DMS53 treated with DMSO at 0.1 percent for 48 hours (cell line): ENCODE measurements around the gene MTCL1.

Source experiments
- DNase-seq: peaks from one replicate; lab custom pipeline; 2025; ENCODE audit not compliant: unreplicated experiment; lab: John Stamatoyannopoulos, UW

The MTCL1 gene

DNA sequence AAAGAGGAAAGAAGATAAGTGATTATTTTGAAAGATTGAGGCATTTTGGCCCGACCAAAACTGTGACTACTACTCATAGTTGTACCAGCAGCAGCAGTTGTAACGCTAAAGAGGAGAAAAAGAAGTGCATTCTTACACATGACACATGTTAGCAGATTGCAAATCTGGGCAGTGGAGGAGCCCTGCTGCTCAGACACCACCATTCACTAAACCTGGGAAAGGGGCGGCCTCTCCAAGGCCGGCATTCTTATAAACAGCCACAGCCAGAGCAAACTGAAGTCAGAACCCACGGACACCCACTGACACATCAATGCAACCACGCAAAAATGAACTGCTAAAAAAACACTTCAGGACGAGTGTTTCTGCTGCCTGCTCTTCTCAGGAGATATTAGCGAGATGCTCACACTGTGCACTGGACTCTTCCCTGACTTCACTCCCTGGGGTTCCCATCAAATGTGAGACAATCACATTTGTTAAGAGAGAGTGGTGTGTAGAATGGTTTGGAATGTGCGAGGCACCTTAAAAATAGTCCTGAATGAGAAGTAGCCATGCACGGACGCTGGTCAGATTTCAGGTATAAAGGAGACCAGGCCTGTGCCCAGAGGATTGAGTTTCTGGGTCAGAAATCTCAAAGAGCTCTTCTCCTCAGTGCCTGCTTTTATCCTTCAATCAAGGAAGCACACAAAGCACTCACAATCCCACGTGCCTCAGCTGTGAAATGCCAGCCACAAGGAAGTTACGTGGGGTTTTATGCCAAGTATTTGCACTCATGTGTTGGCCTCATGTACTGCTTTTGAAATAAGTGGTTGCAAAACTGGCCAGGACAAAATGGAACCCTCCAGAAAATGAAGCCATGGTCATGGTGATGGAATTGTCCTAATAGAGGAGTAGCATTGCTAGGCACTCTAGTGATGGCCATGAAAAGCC is 83.4 kb downstream of the MTCL1 start:
- DNase-seq: no peak

DNA sequence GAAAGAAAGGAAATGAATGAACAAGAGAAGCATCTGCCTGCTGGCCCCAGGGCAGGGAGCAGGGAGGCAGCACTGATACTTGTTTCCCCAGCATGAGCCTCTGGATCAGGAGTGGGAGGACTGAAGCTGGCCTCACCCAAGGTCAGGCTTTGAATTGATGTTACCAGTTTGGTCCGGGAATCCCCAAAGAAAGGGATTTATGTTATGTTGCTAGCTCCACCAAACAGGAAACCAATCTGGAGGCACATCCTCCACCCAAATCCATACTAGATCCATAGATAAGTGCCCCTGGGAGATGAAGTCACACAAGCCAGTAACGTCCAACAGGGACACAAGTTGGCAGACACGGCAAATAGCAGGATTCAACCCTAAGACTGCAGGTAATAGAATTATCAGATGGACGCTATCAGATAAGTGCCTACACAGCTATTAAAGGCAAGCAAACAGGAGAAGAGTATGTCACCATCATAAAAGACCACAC is 85.9 kb downstream of the MTCL1 start:
- DNase-seq: no peak

DNA sequence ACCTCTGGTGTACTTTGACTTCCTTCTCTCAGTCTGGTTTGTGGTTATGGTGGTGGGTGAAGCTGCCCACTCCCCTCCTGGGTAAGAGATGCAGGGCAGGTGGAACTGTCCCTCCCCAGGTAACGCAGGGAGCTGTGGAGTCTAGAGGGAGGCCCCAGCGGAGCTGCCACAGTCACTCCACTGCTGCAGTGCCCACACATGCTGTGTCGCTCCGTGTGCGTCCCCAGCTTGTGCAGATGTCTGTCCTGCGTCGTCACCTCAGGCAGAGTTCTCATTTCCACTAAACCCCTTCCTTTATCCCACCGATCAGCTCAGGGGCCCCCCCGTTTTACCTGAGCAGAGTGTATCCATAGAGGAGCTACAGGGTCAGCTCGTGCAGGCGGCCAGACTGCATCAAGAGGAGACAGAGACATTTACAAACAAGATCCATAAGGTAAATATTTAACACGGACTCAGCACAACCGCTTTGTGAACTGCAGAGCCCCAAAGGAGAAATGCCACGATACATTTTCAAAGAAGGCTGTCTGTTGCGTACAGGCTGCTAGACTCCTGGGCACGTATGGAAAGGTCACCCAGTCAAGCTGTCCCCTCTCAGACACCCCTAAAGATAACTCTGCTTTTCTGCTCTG is 87.4 kb downstream of the MTCL1 start:
- DNase-seq: no peak

DNA sequence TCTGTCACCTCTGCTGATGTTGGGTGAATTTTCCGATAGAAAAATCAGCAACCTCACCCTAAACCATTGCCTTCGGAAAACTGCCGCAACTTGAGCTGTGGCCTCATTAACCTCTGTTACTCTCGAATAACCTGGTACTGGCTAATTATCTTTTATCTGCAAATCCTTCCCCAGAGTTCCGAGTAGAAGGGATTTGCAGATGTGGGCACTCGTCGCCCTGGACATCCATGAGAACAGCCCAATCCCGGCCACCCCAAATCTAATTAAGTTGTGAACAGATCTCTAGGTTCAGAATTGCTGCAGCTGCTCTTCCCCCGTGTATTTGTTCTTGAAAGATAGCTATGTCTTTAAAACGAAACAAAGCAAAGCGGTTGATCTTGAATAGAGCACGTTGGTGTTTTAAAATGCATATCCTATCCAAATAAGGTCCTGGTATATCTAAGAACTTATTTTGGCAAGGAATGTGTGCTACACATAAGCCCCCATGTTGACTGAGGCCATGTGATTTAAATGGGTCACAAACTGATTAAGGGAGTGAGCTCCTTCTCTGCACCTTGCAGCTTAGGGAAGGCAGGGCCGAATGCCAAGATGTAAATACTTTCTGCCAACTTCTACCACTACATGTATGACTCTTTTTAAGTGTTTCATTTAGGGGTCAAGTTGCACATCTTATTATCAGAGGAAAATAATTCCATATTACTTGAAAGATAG is 88.2 kb downstream of the MTCL1 start:
- DNase-seq: no peak

DNA sequence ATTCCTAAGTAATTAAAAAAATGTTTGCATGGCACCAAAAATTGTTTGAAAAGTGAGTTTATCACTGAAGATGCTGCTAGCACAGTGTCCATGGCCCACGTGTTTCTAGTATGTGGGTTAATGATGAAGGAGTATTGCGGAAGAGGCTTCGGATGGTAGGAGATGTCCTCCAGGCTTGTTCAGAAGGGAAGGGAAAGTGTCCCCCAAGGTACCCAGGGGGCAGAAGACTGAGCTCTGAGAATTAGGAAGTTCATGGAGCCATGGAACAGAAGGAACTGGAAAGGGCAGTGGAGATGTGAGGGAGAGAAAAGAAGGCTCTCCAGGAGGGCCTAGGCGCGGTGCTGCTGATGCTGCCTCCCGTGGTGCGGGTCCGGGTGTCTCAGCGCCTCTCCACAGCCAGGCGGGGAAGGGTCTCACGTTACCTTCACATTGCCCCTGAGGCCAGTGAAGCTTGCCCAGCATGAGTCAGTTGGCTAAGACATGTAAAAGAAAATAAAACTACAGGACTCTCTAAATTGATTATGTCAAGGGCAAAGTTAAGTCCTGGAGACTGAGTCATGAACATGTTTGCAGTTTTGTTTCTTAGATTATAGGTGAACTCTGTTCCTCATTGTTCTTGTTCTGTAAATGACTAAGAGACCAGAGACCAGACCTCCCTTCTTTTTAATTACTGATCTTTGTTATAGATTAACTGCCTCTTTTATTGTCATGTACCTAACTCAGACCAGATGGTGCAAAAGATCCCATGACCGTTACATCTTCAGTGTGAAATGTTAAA is 89.0 kb downstream of the MTCL1 start:
- no peak for DNase-seq

DNA sequence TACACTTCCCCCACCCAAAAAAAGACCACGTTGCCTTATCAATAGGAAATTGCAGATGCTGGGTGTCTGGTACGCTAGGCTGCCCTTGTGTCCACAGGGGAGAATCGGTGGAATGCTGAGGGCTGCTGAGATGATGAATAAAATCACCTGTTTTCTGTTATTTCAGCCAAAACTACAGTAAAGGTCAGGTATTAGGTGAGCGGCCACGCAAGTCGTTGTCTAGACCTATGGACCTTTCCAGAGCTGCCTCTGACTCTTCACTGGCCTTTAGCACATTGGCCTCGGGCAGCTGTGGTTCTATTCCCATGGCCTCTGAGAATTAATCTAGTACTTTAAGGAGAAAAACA is 89.6 kb downstream of the MTCL1 start:
- DNase-seq: no peak

DNA sequence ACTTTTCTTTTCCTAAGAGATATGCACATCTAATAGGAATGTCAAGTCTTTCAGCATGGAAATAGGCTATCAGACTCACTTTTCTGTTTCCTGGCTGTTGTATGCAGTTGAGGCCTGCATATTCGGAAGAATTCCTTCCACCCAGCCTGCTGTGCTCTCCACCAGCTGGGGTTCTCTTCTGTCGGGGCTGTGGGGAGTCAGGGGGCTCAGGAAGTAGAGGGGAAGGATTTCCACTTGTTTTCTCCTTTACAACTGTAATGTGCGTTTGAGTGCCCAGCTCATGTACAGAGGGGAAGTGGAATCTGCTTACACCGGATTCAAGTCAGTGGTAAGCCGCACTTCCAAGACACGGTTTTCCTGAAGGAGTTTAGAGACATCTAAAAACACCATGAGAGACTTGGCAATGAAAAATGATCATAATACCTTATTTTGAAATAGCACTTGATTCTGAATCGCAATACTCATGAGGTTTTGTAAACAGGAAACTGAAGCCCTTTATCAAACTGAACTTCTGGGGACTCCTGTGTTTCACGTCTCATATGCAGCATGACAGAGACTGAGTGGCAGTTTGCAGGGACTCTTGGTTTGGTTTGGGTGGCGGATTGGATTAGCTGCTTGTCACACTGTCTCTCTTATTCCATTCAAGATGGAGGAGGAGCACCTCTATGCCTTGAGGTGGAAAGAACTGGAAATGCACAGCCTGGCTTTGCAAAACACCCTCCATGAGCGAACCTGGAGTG is 90.4 kb downstream of the MTCL1 start:
- DNase-seq: no peak

DNA sequence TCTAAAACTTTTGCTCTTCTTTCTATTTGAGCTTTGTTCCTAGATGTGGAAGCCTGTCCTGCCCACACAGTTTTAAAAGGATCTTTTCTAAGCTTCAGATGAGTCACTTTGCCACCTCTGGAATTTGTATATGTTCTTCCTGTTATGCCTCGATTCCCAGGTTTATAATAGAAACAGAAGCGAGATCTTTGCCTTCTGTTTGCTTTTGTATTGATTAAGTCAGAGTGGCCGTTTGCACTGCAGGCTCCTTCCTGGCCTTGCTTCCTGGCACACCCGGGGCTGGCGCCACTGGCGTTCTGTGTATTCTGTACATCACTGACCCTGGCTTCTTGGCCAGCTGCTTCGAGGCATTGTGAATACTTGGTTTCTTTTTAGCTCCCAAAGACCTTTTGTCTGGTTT is 91.8 kb downstream of the MTCL1 start:
- peak; percentile 21 for DNase-seq

DNA sequence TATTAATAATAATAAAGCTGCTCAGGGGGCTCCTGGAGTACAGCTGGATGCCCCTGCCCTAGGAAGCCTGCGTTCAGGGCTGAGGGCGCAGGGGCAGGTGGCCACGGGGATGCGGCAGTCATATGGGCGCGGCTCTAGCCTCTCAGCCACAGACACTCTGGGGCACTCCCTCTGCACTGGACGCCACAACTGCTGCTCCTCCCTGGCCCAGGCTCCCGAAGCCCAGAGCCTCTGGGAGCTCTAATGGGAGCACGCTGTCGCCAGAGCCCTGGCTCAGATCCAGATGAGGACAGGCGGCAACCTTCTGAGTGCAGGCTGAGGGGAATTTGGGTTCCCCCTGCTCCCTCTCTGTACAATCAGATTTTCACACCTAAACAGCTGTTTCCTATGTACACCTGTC is 93.6 kb downstream of the MTCL1 start:
- no peak for DNase-seq

DNA sequence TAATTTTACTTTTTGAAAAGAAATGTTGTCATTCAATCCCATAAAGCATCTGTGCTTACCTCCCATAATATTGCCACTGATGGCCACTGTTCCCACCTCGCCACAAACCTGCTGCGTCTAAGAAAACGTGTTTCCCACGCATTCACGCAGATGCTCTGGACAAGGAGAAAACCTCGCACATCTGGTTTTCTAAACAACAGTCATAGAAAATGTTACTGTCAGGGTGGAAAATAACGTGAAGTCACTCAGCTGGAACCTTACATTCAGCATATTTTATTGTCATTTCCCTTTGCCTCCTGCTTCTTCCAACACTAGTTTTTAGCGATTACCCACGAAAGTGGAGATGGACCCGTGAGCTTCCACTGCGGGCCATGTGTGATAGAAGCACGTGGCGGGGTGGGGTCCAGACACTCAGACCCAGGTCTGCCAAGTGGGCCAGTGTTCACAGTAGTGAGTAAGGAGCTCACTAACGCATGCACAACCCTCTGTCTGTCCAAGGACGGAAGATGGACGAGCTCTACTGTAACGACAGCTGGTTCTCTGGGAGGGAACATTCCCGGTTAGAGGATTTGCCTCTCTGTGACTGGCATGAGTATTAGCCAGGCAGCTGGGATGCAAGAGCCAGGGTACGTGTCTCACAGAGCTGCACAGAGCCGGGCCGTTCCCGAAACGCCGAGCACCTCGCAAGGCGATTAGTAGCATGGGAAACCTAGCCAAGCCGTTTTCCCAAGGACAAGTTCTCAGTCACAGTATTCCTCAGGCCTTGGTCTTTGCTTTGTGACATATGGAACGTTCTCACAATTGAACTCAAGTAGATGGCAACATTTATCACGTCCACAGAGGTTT is 94.5 kb downstream of the MTCL1 start:
- no peak for DNase-seq

DNA sequence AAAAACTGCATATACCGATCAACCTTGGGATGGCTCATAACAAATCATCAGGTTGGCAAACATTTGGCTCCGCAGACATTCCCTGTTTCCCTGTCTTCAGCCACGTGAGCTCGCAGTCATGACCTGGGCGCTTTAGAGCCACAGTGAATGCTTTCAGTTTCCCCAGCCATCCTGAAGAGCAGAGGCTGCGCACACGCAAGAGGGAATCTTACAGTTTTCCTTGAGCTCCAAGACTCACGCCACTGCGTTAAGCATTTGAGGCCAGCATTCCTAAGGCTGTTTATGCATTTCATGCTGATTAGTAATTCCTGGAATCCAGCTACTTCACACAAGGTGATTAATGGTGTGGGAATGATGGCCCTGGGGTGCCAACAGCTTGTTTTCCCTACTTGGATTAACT is 95.1 kb downstream of the MTCL1 start:
- DNase-seq: no peak

DNA sequence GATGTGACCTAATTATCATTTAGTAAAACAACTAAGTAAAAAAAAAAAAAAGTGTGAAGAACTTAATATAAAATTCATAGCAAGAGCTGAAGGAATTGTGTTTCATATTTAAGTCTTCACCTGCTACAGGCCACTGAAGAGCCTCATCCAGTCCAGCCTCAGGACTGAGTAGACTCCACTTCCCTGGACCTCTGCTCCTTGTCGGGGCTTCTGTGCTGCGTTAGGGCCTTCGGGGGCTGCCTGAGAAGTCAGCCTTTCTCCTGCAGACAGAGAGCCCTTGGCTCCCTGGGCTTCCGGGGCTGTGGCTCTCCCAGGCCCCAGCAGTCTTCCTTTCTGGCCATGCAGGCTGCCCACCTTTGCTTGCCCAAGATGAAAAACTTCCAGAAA is 95.5 kb downstream of the MTCL1 start:
- DNase-seq: no peak

DNA sequence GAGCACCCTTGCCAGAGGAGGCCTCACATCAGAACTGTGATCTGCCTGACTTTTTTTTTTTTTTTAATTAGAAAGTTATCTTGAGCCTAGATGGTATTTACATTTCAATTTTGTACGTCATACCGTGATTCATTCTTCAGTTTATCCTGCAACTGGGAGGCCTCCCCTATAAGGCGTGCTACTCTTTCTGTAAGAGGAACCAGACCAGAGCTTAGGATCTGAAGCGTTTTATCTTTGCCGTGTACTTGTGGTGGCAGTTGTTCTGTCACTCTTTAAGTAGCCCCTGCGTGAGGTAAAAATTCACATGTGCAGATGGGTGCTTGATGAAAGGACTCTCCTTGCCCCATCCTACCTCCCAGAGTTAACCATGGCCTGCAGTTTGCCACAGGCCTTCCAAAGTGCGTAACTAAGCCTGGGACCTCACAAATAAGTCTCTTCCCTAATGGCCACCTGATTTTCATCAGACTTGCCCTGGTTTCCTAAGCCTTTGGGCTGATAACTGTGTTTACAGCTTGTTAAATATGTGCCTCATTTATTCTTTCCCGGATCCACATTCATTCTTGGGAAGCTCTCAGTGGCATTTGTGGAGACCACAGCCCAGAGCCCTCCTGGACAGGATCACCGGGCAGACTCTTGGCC is 96.0 kb downstream of the MTCL1 start:
- DNase-seq: no peak

DNA sequence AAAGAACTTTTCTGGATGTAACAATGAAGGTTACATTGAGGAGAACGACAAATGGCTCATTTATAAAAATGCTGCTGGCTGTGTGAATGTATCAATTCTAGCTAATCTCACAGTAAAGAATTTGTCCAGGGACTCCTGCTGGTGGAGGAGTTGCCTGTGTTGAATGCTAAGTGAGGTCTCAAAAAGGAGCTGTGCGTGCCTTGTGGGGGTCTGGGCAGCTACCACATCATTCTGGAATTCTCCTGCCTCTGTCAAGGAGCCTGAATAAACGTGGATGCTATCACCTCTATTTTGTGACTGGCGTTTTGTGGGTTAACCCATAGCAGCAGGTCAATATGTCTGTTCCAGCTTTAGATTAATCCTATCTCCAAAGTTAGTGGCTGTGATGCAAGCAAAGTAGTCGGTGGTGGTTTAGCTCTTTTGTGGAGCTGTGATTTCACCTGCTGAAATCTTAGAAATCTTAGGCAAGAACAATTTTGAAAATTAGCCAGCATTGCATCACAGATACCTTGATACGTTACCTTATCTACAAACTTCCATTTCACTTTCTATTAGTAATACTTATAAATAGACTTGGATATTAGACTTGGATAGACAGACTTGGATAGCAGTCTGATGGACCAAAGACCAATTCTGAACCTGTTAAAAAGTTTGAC is 96.8 kb downstream of the MTCL1 start:
- no peak for DNase-seq

DNA sequence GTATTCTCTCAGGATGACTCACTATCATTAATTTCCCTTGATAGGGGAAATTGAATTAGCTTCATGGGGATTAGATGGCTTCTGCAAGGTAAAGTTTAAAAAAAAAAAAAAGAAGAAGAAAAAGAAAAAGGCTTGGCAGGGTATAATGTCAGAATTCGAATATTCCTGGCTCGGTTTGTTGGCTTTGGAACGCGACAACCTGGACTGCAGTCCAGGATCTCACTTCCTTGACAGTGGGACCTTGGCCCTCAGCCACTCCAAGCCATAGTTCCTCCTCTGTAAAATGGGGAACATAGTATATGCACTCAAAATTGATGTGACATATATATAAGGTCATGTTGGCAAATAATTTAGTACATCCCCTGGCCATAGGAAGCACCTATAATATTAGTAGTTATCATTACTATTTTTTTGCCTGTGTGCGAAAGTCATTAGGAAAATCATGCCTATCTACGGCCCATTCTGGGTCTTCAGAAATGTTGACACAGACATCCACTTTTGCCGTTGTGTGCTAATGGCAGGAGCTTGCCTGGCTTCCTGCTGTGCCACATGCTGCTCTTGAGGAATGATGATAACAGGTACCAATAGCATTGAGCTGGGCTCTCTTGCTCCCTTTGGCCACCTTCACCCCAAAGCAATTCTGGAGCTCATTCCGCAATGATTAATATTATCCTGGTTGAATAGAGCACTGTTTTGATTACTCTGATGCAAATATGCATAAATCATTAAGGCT is 97.9 kb downstream of the MTCL1 start:
- DNase-seq: no peak

DNA sequence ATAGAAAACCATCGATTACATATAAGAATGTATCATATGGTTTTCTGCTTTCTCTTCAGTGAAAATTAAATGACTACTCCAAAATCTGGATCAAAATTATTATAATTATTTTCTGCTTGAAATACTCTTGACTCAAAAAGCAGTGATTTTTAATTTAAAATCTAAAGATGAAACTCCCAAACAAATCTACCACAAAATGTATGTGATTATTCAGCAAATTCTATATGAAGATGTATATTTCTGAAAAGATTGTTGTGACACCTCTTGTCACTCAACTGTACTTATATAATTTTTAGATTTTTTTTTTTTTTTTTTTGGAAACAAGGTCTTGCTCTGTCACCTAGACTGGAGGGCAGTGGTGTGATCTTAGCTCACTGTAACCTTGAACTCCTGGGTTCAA is 98.6 kb downstream of the MTCL1 start:
- DNase-seq: no peak

DNA sequence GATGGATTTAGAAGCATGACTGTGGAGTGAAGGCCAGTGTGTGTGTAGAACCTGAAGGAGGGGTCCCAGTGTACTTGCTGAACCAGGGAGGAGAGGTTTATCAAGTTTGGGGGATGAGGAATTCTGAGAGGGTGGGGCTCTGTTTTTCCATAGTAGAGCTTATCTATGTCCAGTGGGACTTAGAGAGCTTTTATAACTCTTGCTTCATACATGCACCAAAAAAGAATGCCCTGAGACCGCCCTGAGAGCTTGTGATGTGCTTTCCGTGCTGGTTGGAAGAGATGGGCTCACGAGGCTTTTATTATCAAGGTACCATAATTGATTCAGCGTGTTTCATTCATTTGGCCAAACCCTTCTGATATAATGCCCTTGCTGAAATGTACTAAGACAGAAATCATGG is 100.2 kb downstream of the MTCL1 start:
- DNase-seq: no peak
